Measurements from ENCODE around the gene APBB2.
A peak's percentile ranks its signal among the peaks of the same experiment; 100 is the strongest.

GRCh38 chr4:41216294-41217019 lies 2.1 kb upstream of the APBB2 start:
- TF ChIP-seq POLR2A (IDR thresholded peaks at IDR 0.05; ENCODE audit: extremely low read depth, insufficient read length) (no peak), CTCF (IDR thresholded peaks at IDR 0.05; ENCODE audit: low read depth, low read length) (peak; percentile 12)

Measured in NB4 (cell line).